Measurements from ENCODE around the gene TNFAIP8. TPM values are rescaled to one million over a fixed set of nuclear protein-coding genes. Genes with fewer than 3 reads are reported as not detected.

TNFAIP8 gene
- total RNA-seq, 1 donor from 2014 or later: 115 TPM

GRCh38 chr5:119363936-119364335 is 8.1 kb downstream of the TNFAIP8 start:
- intact Hi-C loops (cut with micrococcal nuclease): no loop called here

GRCh38 chr5:119365847-119366539 is 10.2 kb downstream of the TNFAIP8 start:
- intact Hi-C loops (cut with micrococcal nuclease): loop anchor here (2.0 to 5.0 kb wide), 2 partner anchors 34 to 57 kb away; no protein-coding TSS in a partner anchor

- intact Hi-C loops (cut with micrococcal nuclease): loop anchor here (2.0 to 5.0 kb wide), 2 partner anchors 34 to 58 kb away; no protein-coding TSS in a partner anchor
Observed at GRCh38 chr5:119366540-119366881, 10.7 kb downstream of the TNFAIP8 start.

GRCh38 chr5:119367502-119368237 is 11.9 kb downstream of the TNFAIP8 start:
- intact Hi-C loops (cut with micrococcal nuclease): loop anchor here (1.0 to 5.0 kb wide), 12 partner anchors 11 to 297 kb away; partner anchors contain the start of genes HSD17B4 and TNFAIP8

- intact Hi-C loops (cut with micrococcal nuclease): loop anchor here (1.0 to 5.0 kb wide), 7 partner anchors 12 to 289 kb away; partner anchors contain the start of gene HSD17B4
Observed at GRCh38 chr5:119368238-119368630, 12.4 kb downstream of the TNFAIP8 start.

GRCh38 chr5:119370486-119370885 is 14.7 kb downstream of the TNFAIP8 start:
- intact Hi-C loops (cut with micrococcal nuclease): no loop called here

- intact Hi-C loops (cut with micrococcal nuclease): no loop called here
Observed at GRCh38 chr5:119371146-119371545, 15.3 kb downstream of the TNFAIP8 start.

- intact Hi-C loops (cut with micrococcal nuclease): no loop called here
Observed at GRCh38 chr5:119373449-119373858, 17.6 kb downstream of the TNFAIP8 start.

- intact Hi-C loops (cut with micrococcal nuclease): no loop called here
Observed at GRCh38 chr5:119374901-119375300, 19.1 kb downstream of the TNFAIP8 start.

GRCh38 chr5:119377066-119377465 is 21.2 kb downstream of the TNFAIP8 start:
- intact Hi-C loops (cut with micrococcal nuclease): no loop called here

GRCh38 chr5:119378075-119378700 is 22.4 kb downstream of the TNFAIP8 start:
- intact Hi-C loops (cut with micrococcal nuclease): loop anchor here (1.0 kb wide), 1 partner anchor 8 kb away; no protein-coding TSS in a partner anchor

GRCh38 chr5:119379096-119379495 is 23.3 kb downstream of the TNFAIP8 start:
- intact Hi-C loops (cut with micrococcal nuclease): no loop called here

GRCh38 chr5:119379942-119380547 is 24.2 kb downstream of the TNFAIP8 start:
- intact Hi-C loops (cut with micrococcal nuclease): loop anchor here (1.0 kb wide), 1 partner anchor 12 kb away; no protein-coding TSS in a partner anchor

GRCh38 chr5:119382169-119382568 is 26.4 kb downstream of the TNFAIP8 start:
- intact Hi-C loops (cut with micrococcal nuclease): loop anchor here (1.0 to 2.0 kb wide), 2 partner anchors 8 to 29 kb away; no protein-coding TSS in a partner anchor

GRCh38 chr5:119383008-119383407 is 27.2 kb downstream of the TNFAIP8 start:
- intact Hi-C loops (cut with micrococcal nuclease): loop anchor here (2.0 kb wide), 1 partner anchor 28 kb away; no protein-coding TSS in a partner anchor

- intact Hi-C loops (cut with micrococcal nuclease): no loop called here
Observed at GRCh38 chr5:119385136-119385535, 29.3 kb downstream of the TNFAIP8 start.

GRCh38 chr5:119385536-119386128 is 29.8 kb downstream of the TNFAIP8 start:
- intact Hi-C loops (cut with micrococcal nuclease): loop anchor here (1.0 kb wide), 2 partner anchors 7 to 11 kb away; no protein-coding TSS in a partner anchor

- intact Hi-C loops (cut with micrococcal nuclease): loop anchor here (1.0 kb wide), 2 partner anchors 8 to 10 kb away; no protein-coding TSS in a partner anchor
Observed at GRCh38 chr5:119386596-119387344, 31.0 kb downstream of the TNFAIP8 start.

GRCh38 chr5:119387945-119388618 is 32.3 kb downstream of the TNFAIP8 start:
- intact Hi-C loops (cut with micrococcal nuclease): no loop called here
